ENCODE data around the gene LAIR2.

Gene LAIR2

DNA sequence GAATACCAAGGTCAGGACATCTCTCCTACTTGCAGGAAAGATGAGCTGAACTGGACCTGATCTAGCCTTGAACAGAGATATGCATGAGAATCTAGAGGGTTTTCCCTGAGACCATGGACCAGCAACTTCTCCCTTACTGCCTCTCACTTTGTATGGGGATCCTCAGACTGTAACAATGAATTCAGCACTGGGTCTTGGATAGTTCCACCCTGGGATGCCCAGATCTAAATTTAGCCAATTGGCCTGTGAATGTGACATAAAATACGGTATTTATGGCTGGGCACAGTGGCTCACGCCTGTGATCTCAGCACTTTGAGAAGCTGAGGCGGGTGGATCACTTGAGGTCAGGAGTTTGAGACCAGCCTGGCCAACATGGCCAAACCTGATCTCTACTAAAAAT is 55.7 kb downstream of the LAIR2 start:
- H3K9me3 ChIP-seq (ENCODE audit: severe bottlenecking) = peaks cover 4% of the 10 kb centered on the region
- H3K36me3 ChIP-seq = no peaks in the 10 kb centered on the region
- no peak overlapping the region for H3K4me3 ChIP-seq (ENCODE audit: low read depth, low read length)
- TF ChIP-seq, protein P1, sequence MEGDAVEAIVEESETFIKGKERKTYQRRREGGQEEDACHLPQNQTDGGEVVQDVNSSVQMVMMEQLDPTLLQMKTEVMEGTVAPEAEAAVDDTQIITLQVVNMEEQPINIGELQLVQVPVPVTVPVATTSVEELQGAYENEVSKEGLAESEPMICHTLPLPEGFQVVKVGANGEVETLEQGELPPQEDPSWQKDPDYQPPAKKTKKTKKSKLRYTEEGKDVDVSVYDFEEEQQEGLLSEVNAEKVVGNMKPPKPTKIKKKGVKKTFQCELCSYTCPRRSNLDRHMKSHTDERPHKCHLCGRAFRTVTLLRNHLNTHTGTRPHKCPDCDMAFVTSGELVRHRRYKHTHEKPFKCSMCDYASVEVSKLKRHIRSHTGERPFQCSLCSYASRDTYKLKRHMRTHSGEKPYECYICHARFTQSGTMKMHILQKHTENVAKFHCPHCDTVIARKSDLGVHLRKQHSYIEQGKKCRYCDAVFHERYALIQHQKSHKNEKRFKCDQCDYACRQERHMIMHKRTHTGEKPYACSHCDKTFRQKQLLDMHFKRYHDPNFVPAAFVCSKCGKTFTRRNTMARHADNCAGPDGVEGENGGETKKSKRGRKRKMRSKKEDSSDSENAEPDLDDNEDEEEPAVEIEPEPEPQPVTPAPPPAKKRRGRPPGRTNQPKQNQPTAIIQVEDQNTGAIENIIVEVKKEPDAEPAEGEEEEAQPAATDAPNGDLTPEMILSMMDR (IDR thresholded peaks at IDR 0.05; ENCODE audit: low read depth, low read length) = no peak
- no peak for DNase-seq
- H3K27ac ChIP-seq = no peak overlapping the region
- peaks cover 90% of the 10 kb centered on the region for H3K27me3 ChIP-seq (ENCODE audit: insufficient read depth, low read depth, severe bottlenecking)

Measured in WERI-Rb-1 (cell line).